ENCODE results near the gene ADGRV1.
"Not testable (repeated sequence)": the region's sequence is repeated elsewhere in the genome, so short reads cannot be mapped to it uniquely, and the experiment has no call there.

ADGRV1 gene

DNA sequence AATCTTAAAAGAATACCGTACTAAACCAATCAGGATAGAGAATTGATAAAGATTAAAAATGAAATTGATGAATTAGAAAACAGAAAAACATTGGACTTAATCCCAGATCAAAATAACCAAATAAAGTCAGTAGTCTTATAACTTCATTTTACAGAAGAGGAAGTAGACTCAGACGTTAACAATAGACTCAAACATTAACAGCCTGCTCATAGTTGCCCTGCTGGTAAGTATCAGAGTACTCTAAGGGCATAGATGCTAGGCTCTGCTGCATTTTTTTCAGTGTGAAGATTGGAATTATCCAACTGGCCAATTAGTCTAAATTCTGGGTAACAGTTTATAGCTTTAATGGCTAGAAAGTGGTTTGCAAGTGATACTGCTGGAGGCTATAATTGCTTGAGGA lies 42.9 kb downstream of the ADGRV1 start:
- no peak for DNase-seq (ENCODE audit: low spot score)

DNA sequence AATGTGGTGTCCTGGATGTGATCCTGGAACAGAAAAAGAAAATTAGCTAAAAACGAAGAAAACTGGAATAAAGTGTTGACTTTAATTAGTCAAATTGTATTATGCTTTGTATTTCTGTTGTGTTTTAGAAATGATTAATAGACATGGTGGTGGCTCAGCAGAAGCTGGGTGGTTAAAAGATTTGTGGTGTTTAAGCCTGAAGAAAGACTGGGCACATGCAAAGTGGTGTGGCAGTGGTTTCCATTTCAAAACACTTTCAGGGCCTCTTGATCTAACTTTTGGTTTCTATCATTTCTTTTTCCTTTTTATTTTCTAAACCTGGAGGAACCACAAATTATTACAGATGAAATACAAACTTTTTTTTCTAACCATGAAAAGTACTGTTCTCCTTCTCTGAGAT lies 44.1 kb downstream of the ADGRV1 start:
- no peak for DNase-seq (ENCODE audit: low spot score)

DNA sequence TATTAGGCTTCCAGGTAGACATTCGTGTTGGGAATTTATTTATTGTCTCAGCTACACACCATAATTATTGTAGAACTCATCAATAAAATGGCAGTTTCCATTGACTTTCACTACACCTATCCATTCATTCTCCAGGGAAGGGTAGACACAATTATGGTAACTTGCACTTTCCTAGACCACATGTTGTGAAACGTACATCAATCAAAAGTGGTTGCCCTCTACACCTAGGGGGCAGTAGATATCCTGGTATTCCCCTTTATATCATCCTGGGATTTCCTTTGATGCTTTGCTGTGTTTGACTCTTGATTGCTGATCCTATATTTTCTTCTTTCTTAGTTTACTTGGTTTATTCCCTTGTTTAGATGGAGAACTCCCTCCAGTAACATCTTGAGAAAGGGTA lies 47.9 kb downstream of the ADGRV1 start:
- DNase-seq (ENCODE audit: low spot score): no peak

DNA sequence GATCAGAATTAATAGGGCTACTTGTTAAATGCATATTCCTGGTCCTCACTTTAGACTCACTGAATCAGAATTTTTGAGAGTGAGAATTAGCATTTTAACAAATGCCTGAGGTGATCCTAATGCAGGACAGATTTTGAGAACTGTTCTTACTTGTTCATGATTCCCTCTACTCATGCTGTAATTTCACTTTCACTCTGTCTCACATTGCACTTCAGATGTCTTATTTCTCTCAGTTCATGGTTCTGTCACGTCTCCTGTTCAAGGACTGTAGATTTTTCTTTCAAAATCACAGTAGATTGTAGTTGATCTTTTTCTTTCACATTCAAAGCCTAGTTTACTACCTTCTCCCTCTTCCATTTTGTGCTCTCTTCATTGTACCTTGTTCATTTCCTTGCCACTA lies 54.3 kb downstream of the ADGRV1 start:
- no peak for DNase-seq (ENCODE audit: low spot score)

DNA sequence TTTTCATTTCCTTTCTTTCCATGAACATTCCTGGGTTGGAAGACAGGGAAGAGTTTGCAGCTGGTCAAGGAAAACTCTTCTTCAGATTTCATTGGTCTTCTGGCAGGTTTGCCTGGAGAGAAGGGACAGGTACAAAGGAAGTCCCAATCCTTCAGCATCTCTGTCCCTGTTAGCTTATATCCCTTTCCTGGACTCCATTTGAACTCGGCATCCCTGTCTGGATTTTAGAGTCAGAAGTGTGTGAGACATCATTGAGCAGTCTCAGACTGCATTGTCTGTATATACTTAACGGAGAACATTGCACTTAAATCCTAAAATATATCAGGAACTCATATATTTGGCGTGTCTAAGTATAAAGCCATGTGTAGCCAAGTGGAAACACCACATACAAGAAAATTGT lies 54.9 kb downstream of the ADGRV1 start:
- DNase-seq (ENCODE audit: low spot score): no peak

DNA sequence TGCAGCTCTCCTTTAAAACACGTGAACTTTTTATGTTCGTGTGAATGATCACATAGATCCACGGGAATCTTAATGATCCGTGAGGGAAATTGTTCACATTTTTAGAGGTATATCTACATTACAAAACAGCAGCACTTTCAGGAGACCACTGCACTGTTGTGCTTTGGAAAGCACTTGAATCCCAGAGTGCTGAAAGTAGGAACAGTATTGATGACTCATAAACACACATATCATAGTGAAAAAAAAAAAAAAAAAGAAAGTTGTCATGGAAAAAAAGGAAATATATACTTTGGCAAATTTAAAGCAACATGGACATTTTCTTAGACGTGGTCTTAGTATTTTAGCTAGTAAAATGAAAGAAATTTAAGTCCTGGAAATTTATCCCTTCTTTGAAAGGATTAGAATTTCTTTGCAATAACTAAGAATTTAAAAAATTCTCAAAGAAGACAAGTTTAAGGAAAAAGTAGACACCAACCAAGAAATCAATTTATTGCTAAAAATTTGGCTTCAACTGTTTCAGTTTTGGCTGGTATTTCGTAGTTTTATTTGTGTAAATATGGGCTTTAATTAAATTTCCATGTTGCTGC lies 55.4 kb downstream of the ADGRV1 start:
- DNase-seq (ENCODE audit: low spot score): no peak

DNA sequence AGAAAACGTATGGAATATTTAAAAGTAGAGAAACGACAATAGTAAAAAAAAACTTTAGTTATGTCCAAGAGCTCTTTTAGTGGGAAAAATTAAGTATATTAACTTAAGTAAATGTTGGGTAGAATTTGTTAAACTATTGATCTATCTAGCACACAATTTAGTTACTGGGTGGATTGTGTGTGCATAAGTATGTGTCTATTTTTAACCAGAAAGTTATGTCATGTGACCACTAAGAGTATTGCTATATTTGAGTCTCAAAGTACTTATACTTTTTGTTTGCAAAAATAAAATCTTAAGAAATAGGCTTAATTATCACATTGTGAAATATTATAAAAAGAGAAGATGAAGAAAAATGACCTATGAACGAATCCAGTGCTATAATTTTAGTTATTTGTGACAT lies 56.8 kb downstream of the ADGRV1 start:
- DNase-seq (ENCODE audit: low spot score): no peak

DNA sequence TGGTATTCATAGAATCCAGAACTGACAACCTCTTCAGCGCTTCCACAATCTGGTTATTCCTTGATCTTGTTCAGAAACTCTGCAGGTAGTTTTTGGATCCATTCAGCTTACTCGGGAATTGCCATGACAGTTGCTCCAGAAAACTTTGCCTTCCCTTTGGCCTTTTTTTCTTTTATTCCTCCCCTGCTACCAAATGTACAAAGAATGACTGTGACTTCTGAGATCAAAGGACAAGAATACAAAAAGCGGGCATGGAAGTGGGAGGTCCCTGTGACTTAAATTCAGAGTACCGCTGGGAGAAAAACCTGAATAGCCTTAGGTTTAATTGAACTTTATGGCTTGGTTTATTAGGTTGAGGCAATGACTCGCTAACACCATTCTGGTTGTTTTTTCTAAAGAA lies 59.5 kb downstream of the ADGRV1 start:
- no peak for DNase-seq (ENCODE audit: low spot score)

DNA sequence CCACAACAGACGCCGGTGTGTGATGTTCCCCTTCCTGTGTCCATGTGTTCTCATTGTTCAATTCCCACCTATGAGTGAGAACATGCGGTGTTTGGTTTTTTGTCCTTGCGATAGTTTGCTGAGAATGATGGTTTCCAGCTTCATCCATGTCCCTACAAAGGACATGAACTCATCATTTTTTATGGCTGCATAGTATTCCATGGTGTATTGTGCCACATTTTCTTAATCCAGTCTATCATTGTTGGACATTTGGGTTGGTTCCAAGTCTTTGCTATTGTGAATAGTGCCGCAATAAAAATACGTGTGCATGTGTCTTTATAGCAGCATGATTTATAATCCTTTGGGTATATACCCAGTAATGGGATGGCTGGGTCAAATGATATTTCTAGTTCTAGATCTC lies 61.2 kb downstream of the ADGRV1 start:
- DNase-seq (ENCODE audit: low spot score): not testable (repeated sequence)

DNA sequence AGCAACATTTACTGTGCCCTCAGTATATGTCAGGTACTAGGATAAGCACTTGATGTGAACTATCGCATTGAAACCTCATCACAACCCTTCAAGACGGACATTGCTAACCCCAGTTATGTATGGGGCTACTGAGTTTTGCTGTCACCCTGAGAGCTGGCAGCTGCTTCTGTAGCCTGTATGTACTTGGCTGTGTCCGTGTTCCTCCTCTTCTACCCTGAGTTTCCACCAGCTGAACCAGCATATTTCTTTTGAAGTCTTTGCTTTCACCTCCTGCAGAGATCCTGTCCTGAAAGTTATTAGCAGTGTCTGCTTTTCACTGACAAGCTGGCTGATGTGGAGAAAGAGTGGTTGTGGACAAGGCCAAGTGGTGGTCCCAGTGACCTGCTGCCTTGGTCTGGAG lies 63.3 kb downstream of the ADGRV1 start:
- no peak for DNase-seq (ENCODE audit: low spot score)

DNA sequence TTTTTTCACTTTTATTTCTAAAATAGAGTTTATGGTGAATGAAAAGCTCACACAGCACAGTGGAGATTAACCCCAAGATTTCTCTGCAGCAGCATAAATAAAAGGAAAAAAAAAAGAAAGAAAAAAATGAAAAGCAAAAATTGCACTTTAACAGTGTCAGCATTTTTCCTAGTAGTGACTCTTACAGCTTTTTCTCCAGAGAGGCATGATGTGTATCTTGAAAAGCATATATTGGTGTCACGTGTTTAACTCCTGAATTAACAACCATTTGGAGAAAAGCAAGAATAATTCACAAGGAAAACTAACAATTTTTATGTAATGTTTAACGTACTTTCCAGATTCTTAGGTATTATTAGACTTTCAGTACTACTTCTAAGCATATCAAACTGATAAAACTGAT lies 67.9 kb downstream of the ADGRV1 start:
- DNase-seq (ENCODE audit: low spot score): no peak

DNA sequence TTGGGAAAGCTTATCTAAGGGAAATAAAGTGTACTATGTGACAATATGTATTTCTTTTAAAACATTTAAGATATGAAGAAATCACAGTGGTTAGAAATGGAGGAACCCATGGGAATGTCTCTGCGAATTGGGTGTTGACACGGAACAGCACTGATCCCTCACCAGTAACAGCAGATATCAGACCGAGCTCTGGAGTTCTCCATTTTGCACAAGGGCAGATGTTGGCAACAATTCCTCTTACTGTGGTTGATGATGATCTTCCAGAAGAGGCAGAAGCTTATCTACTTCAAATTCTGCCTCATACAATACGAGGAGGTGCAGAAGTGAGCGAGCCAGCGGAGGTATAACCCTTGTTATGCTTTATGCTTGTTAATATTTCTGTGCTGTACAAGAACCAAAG lies 69.9 kb downstream of the ADGRV1 start:
- DNase-seq (ENCODE audit: low spot score): no peak

DNA sequence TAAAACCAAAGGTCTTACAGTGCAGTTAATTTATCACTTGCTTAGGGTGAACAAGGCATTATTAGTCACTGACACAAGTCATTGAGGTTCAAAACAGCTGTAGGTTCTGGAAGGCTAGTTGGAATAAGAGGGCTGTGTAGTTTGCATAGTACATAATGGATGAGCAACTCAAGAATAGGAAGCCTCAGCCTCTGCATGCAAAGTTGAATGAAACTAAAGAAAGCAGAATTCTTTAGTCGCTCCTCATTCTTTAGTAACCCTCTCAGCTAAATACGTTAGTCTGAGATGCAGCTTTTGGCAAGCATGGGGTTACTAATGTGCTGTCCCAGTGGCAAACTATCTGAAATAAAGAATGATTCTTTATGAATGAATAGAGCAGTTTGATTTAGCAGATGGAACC lies 74.2 kb downstream of the ADGRV1 start:
- DNase-seq (ENCODE audit: low spot score): no peak

DNA sequence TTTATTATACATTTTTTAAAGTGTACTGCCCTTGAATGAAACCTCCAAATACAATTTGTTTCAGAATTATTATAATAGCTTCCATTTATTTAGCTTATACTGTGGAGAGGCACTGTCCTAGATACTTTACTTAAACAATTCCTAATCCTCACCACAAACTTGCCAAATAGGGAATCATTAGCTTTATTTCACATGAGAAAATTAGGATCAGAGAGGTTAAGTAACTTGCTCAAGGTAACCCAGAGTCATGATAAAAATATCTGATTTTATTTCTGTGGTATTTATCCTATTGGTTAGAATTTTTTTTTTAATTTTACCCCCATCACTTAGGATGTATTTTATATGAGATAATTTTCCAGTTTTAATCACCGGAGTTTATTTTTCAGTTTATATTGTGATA lies 78.4 kb downstream of the ADGRV1 start:
- DNase-seq (ENCODE audit: low spot score): no peak

DNA sequence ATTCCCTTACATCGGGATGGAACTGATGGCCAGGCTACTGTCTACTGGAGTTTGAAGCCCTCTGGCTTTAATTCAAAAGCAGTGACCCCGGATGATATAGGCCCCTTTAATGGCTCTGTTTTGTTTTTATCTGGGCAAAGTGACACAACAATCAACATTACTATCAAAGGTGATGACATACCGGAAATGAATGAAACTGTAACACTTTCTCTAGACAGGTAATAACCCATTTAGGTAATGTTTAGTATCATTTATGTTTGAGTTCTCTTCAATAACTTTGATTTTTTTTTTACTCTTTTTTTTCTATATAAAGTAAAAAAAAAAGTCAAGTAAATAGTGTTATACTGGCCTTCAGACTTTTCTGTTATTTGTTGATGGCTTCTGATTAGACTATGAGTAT lies 79.1 kb downstream of the ADGRV1 start:
- DNase-seq (ENCODE audit: low spot score): no peak

DNA sequence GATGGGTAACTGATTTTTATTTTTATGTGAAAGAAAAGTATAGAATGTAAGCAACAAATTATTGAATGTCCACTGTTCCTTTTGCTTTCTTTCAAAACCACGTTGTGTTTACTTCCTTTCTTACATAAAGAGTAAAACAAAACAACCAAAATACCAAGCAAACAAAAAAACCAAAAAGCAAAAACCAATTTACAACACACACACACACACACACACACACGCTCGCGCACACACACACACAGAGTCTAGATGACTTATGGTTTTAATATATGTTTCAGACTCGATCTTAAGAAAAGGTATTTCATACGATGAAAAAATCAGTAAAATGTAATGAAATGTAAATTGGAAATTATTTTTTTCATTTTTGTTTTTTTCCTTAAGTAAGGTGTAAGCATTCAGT lies 80.3 kb downstream of the ADGRV1 start:
- DNase-seq (ENCODE audit: low spot score): no peak

DNA sequence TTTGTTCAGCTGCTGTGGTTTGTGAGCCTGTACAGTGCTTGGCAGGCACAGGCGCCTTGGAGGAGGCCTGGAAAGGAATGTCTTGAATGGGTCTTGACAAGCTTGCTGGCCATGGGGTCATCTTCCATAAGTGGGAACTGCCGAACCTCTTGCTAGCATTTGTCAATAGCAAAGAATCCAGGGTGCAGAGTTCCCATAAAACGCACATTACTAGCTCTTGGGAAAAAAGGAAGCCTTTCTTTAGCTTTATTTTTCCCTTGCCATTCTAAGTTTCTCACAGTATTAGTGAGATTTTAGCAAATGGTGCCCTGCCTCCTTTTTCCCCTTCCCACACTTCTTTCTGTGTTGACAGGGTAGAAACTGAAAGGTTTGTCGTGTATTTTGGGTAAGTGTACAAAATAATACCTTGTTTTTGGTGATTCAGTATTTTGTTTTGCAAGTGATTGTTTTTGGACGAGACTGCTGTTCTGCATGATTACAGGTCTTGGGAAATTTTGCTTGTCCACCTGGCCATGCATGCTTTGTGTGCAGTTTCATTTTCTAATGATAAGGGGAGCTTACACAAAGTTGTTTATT lies 82.0 kb downstream of the ADGRV1 start:
- no peak for DNase-seq (ENCODE audit: low spot score)

DNA sequence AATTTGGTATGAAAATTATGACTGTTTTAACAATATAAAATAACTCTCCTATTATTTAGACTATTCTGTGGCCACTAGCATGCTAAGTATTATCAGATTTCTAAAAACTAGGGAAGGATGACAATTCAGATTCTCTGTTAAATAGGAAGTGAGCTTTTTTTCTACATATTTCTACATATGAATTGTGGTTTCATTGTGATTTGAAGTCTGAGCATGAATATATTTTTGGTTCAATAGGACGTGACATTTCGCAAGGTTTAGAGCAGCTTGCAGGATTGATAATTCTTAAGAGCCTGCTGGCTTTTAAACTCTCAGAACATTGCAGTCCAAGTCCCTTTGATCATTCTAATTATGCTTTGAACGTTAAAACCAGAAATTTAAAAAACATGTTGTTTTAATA lies 82.9 kb downstream of the ADGRV1 start:
- DNase-seq (ENCODE audit: low spot score): no peak

DNA sequence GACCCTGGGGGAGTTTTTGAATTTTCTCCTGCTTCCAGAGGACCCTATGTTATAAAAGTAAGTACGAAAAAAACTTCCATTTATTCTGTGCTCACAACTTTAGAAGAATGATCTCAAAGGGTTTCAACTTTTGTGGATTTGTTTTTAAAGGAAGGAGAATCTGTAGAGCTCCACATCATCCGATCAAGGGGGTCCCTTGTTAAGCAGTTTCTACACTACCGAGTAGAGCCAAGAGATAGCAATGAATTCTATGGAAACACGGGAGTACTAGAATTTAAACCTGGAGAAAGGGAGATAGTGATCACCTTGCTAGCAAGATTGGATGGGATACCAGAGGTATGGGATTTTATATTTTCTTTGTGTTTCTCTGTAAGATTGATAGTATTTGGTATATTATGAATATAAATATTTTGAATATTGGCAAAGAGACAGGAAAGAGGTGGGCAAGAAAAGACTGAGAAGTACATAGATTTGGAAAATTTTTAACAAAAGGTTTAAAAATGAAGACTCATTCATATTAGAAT lies 84.2 kb downstream of the ADGRV1 start:
- no peak for DNase-seq (ENCODE audit: low spot score)

DNA sequence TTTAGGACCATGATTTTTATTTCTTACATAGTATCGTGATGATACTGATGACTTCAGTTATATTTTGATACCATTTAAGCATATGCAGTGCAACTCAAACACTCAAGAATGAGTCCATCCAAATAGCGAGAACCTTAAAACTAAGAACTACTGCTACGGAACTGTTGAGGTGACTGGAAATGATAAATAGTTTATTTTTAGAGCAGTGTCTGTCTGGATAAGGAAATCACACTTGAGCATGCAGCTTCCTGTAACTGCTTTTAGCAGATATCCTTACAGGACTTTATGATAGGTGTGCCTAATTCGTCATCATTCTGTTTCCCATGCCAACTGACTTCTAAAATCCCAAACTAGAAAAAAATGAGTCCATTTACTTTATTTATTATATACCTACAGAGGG lies 85.5 kb downstream of the ADGRV1 start:
- no peak for DNase-seq (ENCODE audit: low spot score)

DNA sequence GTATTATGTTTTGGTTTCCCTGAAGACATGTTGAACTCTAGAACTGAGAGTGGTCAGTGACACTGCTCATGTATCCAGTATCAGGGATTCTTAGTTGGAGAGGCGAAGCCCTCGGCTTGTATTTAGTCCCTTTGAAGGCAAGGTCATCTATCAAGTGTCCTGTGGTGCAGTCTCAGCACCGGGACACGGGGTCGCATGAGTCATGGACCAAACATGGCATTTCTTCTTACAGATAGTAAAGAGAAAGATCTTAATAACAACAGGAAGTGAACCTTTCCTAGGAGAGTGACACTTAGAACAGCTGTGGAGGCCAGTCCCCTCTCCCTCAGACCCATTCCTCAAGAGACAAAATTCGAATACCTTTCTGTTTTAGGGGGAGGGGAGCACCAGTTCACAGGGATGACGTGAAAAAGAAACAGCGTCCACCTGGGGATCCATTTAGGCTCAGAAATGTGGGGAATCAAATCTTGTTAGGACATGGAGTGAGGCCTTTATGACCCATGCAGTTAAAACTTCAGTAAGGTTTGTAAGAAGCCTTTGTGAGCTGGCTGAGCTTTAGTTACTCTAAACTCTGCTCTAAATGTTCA lies 86.5 kb downstream of the ADGRV1 start:
- no peak for DNase-seq (ENCODE audit: low spot score)

DNA sequence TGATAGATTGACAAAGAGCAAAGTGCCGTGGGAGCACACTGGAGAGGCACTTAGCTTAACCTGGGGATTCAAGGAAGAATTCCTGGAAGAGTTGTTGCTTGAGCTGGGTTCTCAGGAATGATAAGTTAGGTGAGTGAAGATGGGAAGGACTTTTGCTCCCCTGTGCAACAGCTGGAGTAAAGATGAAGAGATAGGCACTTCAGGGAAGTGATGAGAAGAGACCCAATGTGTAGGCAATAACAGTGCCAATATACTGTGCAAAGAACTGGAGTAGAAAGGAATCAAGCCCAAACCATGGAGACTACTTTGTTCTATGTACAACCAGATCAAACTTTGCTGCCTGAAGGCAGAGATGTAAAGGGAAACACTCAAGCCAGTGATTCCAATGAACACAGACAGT lies 92.2 kb downstream of the ADGRV1 start:
- no peak for DNase-seq (ENCODE audit: low spot score)

DNA sequence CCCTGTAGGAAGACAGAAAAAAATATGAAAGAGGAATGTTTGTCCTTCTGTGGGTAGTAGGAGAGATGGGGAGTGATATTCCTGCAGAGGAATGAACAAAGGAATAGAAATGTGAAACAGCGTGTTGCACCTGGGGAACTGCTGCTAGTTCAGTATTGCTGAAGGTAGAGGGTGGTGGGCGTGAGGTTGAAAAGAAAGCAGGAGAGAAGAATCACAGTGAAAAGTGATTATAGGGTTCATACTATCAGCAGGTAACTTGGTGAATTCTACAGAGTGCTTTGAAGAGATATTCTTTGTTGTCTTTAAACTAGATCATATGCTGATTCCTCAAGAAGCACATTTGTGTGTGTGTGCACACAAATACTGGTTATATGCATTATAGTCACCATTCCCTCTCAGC lies 95.6 kb downstream of the ADGRV1 start:
- no peak for DNase-seq (ENCODE audit: low spot score)

DNA sequence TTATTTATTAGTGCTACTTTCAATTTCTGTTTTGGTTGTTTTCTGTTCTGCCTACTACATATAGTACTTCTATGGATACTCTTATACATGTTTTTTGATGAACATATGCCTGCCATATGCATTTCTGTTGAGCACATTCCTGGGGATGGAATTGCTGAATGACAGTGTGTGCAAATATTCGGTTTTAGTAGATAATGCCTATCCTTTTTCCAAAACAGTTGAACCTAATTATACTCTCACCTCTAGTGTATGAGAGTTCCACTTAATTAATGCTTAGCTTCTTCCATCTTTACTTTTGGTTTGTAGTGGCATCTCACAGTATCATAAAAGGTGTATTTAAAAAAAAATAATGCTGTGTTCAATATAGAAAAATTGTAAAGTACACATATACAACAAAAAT lies 96.8 kb downstream of the ADGRV1 start:
- DNase-seq (ENCODE audit: low spot score): no peak
